NCI-H2081 (cell line): ENCODE measurements around the gene PCDHGA11.
"Not testable (repeated sequence)": the region's sequence is repeated elsewhere in the genome, so short reads cannot be mapped to it uniquely, and the experiment has no call there.

Experiments used
- DNase-seq, 2 experiments: peaks; one replicate each; lab custom pipeline; 2025; lab: John Stamatoyannopoulos, UW

PCDHGA11 gene

DNA sequence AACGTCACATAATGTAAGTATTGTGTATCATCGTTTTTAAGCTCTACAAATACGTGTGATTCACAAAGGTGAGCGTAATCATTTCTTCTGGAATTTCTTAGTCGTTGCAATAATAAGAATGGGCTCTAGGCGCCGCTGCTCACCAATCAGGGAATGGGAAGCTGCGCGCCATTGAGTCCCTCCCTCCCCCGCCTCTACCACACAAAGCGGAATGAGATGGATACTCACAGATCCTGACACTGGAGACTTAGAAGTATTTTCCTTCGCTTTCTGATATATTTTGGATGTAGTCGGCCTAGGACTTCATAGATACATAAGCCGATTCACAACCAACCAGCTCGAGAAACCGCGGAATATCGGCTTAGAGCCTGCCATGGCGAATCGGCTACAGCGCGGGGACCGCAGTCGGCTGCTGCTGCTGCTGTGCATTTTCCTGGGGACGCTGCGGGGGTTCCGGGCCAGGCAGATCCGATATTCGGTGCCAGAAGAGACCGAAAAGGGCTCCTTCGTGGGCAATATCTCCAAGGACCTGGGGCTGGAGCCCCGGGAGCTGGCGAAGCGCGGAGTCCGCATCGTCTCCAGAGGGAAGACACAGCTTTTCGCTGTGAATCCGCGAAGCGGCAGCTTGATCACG, at the start of gene PCDHGA11:
TSS of gene PCDHGA11 (plus strand) at position 197 of the 634 bp plus-strand sequence. CDS start at position 374, 177 bp downstream.
- no peak for DNase-seq

DNA sequence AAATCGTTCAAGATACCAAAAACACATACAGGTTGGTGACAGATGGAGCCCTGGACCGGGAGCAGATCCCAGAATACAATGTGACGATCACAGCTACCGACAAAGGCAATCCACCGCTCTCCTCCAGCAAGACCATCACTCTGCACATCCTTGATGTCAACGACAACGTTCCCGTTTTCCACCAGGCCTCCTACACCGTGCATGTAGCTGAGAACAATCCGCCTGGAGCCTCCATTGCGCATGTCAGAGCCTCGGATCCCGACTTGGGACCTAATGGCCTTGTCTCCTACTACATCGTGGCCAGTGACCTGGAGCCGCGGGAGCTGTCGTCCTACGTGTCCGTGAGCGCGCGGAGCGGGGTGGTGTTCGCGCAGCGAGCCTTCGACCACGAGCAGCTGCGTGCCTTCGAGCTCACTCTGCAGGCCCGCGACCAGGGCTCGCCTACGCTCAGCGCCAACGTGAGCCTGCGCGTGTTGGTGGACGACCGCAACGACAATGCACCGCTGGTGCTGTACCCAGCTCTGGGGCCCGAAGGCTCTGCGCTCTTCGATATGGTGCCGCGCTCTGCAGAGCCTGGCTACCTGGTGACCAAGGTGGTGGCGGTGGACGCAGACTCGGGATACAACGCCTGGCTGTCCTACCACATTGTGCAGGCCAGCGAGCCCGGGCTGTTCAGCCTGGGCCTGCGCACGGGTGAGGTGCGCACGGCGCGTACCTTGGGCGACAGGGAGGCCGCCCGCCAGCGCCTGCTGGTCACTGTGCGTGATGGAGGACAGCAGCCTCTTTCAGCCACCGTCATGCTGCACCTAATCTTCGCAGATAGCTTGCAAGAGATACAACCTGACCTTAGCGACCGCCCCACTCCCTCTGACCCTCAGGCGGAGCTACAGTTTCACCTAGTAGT, 49.0 kb upstream of the PCDHGA11 start:
- no peak for DNase-seq

DNA sequence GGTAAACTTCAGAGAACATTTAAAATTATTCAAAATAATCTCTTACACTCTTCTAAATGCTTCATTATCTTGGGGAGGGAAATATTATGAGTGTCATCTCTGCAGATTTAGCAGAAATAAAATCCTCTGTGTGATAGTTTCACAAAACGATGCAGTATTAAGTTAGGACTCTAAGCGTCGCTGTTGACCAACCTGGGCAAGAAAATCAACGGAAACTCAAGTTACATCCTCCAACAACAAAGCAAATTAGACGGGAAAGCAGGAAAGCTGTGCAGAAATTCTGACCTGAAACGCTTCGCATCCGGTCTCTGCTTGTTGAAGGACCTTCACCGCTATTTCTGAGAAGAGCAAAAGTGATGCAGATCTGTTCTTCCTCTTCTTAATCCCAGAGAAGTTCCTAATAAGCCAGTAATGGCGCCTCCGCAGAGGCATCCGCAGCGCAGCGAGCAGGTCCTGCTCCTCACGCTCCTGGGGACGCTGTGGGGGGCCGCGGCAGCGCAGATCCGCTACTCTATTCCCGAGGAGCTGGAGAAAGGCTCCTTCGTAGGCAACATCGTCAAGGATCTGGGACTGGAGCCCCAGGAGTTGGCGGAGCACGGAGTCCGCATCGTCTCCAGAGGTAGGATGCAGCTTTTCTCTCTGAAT, 47.1 kb upstream of the PCDHGA11 start, which contains the start of gene PCDHGA6:
TSS of gene PCDHGA6 (plus strand) at position 219 of the 645 bp plus-strand sequence. CDS start at position 412, 193 bp downstream.
- DNase-seq: no peak

DNA sequence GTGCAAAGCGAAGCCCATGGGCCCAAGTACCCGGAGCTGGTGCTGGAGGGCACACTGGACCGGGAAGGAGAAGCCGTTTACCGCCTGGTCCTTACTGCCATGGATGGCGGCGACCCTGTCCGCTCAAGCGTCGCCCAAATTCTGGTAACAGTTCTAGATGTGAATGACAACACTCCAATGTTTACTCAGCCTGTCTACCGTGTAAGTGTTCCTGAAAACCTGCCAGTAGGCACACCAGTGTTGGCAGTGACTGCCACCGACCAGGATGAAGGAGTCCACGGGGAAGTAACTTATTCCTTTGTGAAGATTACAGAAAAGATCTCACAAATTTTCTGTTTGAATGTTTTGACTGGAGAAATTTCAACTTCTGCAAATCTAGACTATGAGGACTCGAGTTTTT, 46.2 kb upstream of the PCDHGA11 start:
- DNase-seq: no peak

DNA sequence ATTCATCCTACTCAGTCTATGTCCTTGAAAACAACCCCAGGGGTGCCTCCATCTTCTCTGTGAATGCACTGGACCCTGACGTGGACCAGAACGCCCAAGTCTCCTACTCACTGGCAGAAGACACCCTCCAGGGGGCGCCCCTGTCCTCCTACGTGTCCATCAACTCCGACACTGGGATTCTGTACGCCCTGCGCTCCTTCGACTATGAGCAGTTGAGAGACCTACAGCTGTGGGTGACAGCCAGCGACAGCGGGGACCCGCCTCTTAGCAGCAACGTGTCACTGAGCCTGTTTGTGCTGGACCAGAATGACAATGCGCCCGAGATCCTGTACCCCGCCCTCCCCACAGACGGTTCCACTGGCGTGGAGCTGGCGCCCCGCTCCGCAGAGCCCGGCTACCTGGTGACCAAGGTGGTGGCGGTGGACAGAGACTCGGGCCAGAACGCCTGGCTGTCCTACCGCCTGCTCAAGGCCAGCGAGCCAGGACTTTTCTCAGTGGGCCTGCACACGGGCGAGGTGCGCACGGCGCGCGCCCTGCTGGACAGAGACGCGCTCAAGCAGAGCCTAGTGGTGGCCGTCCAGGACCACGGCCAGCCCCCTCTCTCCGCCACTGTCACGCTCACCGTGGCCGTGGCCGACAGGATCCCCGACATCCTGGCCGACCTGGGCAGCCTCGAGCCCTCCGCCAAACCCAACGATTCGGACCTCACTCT, 45.3 kb upstream of the PCDHGA11 start:
- not testable (repeated sequence) for DNase-seq

DNA sequence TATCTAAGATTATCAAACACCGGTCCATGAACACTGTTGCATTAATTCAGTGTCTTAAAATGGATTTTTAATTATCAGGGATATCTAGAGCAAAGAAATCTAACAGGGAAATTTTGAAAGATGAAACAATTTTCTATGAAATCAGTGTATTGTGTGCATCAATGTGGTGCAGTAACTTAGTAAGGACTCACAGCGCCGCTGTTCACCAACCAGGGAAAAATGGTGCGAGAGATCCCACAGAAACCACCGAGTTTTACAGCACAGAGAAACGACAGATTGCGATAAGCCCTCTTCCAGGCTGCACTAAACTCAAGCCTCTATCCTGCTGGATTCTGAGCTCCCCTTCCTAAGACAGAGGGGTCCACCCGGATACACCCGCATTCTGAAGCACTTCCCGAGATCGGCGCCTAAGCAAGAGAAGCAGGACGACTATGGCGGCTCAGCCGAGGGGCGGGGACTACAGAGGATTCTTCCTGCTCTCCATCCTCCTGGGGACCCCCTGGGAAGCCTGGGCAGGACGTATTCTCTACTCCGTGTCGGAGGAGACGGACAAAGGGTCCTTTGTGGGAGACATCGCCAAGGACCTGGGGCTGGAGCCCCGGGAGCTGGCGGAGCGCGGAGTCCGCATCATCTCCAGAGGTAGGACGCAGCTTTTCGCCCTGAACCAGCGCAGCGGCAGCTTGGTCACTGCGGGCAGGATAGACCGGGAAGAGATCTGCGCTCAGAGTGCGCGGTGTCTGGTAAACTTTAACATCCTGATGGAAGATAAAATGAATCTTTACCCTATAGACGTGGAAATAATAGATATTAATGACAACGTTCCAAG, 38.2 kb upstream of the PCDHGA11 start, which contains the start of gene PCDHGA7:
TSS of gene PCDHGA7 (plus strand) at position 274 of the 826 bp plus-strand sequence. CDS start at position 432, 158 bp downstream.
- DNase-seq: no peak

DNA sequence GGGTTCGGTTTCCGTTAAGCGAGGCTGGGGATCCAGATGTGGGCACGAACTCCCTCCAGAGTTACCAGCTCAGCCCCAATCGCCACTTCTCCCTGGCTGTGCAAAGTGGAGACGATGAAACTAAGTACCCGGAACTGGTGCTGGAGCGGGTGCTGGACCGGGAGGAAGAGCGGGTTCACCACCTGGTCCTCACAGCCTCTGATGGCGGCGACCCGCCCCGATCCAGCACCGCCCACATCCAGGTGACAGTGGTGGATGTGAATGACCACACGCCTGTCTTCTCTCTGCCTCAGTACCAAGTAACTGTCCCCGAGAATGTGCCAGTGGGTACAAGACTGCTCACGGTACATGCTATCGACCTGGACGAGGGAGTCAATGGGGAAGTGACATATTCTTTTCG, 37.5 kb upstream of the PCDHGA11 start:
- no peak for DNase-seq

DNA sequence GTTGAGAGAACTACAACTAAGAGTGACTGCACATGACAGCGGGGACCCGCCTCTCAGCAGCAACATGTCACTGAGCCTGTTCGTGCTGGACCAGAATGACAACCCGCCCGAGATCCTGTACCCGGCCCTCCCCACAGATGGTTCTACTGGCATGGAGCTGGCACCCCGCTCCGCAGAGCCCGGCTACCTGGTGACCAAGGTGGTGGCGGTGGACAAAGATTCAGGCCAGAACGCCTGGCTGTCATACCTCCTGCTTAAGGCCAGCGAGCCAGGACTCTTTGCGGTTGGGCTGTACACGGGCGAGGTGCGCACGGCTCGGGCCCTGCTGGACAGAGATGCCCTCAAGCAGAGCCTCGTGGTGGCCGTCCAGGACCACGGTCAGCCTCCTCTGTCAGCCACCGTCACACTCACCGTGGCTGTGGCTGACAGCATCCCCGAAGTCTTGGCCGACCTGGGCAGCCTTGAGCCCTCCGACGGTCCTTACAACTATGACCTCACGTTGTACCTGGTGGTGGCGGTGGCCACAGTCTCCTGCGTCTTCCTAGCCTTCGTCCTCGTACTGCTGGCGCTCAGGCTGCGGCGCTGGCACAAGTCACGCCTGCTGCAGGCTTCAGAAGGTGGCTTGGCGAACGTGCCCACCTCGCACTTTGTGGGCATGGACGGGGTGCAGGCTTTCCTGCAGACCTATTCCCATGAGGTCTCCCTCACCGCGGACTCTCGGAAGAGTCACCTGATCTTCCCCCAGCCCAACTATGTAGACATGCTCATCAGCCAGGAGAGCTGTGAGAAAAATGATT, 36.2 kb upstream of the PCDHGA11 start:
- DNase-seq: no peak

DNA sequence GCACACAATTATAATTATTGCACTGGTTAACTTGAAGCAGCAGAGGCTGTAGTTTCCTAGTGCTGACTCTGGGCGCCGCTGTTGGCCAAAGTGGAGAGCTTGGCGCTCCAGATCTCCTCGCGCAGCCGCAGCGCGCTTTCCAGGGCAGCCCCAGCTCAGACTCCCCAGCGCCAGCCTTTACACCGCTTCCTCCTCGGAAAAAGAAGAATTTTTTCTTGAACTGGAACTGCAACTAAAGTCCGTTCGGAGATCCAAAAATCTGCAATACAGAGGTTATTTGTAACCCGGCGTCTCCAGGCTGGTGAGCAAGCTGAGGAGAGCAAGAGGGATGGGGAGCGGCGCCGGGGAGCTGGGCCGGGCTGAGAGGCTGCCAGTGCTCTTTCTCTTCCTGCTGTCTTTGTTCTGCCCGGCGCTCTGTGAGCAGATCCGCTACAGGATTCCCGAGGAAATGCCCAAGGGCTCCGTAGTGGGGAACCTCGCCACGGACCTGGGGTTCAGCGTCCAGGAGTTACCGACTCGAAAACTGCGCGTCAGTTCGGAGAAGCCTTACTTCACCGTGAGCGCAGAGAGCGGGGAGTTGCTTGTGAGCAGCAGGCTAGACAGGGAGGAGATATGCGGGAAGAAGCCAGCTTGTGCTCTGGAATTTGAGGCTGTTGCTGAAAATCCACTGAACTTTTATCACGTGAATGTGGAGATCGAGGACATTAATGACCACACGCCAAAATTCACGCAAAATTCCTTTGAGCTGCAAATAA, 33.1 kb upstream of the PCDHGA11 start, which contains the start of gene PCDHGB4:
TSS of gene PCDHGB4 (plus strand) at position 142 of the 755 bp plus-strand sequence. CDS start at position 329, 187 bp downstream.
- DNase-seq: not testable (repeated sequence)

DNA sequence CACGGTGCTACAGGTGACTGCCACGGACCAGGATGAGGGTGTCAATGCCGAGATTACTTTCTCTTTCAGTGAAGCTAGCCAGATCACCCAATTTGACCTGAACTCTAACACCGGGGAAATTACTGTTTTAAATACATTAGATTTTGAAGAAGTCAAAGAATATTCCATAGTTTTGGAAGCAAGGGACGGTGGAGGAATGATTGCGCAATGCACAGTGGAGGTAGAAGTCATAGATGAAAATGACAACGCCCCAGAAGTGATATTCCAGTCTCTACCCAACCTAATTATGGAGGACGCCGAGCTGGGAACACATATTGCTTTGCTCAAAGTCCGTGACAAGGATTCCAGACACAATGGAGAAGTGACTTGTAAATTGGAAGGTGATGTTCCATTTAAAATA, 32.2 kb upstream of the PCDHGA11 start:
- no peak for DNase-seq

DNA sequence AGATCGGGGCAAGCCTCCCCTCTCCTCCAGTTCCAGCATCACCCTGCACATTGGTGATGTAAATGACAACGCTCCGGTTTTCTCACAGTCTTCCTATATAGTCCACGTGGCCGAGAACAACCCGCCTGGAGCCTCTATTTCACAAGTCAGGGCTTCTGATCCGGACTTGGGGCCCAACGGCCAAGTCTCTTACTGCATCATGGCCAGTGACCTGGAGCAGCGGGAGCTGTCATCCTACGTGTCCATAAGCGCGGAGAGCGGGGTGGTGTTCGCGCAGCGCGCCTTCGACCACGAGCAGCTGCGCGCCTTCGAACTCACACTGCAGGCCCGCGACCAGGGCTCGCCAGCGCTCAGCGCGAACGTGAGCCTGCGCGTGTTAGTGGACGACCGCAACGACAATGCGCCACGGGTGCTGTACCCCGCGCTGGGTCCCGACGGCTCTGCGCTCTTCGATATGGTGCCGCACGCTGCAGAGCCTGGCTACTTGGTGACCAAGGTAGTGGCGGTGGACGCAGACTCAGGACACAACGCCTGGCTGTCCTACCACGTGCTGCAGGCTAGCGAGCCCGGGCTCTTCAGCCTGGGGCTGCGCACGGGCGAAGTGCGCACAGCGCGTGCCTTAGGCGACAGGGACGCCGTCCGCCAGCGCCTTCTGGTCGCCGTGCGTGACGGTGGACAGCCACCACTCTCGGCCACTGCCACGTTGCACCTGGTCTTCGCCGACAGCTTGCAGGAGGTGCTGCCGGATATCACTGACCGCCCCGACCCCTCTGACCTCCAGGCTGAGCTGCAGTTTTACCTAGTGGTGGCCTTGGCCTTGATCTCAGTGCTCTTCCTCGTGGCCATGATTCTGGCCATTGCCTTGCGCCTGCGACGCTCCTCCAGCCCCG, 31.5 kb upstream of the PCDHGA11 start:
- DNase-seq: no peak

DNA sequence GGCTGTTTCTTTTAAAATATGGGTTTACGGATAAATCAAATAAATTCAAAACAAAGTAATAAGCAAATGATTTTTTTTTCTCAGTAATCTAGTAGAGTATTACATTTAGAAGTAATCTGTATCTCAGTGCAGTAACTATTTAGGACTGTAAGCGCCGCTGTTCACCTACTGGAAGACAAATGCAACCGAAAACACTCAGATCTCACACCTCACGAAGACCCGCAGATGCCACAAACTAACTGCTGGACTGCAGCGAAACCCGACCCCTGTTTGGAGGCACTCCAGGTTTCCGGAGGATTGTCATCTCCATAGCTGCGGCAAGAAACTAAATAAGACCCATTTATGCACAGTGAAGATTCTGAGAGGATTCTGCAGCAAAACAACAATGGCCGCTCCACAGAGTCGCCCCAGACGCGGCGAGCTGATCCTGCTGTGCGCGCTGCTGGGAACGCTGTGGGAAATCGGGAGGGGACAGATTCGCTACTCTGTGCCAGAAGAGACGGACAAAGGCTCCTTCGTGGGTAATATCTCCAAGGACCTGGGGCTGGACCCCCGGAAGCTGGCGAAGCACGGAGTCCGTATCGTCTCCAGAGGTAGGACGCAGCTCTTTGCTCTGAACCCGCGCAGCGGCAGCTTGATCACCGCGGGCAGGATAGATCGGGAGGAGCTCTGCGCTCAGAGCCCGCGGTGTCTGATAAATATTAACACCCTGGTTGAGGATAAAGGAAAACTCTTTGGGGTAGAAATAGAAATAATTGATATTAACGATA, 28.2 kb upstream of the PCDHGA11 start, which contains the start of gene PCDHGA8:
TSS of gene PCDHGA8 (plus strand) at position 205 of the 770 bp plus-strand sequence. CDS start at position 386, 181 bp downstream.
- no peak for DNase-seq

DNA sequence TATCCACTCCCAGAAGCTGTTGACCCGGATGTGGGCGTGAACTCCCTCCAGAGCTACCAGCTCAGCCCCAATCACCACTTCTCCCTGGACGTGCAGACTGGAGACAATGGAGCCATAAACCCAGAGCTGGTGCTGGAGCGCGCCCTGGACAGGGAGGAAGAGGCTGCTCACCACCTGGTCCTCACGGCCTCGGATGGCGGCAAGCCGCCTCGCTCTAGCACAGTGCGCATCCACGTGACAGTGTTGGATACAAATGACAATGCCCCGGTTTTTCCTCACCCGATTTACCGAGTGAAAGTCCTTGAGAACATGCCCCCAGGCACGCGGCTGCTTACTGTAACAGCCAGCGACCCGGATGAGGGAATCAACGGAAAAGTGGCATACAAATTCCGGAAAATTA, 27.6 kb upstream of the PCDHGA11 start:
- DNase-seq: no peak

DNA sequence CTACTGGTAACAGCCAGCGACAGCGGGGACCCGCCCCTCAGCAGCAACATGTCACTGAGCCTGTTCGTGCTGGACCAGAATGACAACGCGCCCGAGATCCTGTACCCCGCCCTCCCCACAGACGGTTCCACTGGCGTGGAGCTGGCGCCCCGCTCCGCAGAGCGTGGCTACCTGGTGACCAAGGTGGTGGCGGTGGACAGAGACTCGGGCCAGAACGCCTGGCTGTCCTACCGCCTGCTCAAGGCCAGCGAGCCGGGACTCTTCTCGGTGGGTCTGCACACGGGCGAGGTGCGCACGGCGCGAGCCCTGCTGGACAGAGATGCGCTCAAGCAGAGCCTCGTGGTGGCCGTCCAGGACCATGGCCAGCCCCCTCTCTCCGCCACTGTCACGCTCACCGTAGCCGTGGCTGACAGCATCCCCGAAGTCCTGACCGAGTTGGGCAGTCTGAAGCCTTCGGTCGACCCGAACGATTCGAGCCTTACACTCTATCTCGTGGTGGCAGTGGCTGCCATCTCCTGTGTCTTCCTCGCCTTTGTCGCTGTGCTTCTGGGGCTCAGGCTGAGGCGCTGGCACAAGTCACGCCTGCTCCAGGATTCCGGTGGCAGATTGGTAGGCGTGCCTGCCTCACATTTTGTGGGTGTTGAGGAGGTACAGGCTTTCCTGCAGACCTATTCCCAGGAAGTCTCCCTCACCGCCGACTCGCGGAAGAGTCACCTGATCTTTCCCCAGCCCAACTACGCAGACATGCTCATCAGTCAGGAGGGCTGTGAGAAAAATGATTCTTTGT, 26.3 kb upstream of the PCDHGA11 start:
- not testable (repeated sequence) for DNase-seq

DNA sequence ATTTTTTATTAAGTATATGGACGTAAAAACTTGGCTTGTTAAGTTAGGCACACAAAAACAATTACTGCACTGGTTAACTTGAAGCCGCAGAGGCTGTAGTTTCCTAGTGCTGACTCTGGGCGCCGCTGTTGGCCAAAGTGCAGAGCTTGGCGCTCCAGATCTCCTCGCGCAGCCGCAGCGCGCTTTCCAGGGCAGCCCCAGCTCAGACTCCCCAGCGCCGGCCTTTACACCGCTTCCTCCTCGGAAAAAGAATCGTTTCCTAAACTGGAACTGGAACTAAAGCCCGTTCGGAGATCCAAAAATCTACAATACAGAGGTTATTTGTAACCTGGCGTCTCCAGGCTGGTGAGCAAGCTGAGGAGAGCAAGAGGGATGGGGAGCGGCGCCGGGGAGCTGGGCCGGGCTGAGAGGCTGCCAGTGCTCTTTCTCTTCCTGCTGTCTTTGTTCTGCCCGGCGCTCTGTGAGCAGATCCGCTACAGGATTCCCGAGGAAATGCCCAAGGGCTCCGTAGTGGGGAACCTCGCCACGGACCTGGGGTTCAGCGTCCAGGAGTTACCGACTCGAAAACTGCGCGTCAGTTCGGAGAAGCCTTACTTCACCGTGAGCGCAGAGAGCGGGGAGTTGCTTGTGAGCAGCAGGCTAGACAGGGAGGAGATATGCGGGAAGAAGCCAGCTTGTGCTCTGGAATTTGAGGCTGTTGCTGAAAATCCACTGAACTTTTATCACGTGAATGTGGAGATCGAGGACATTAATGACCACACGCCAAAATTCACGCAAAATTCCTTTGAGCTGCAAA, 22.9 kb upstream of the PCDHGA11 start, which contains the start of gene PCDHGB5:
TSS of gene PCDHGB5 (plus strand) at position 192 of the 796 bp plus-strand sequence. CDS start at position 373, 181 bp downstream.
- DNase-seq: not testable (repeated sequence)
